GM18858 (cell line): ENCODE results near the gene CKM.
"Not testable (repeated sequence)": the region's sequence is repeated elsewhere in the genome, so short reads cannot be mapped to it uniquely, and the experiment has no call there.

Source experiments
- ATAC-seq: cut with Tn5 transposase; IDR thresholded peaks from one replicate; pipeline ENCODE4 v1.9.1; 2021; ENCODE audit not compliant: unreplicated experiment

CKM gene

DNA sequence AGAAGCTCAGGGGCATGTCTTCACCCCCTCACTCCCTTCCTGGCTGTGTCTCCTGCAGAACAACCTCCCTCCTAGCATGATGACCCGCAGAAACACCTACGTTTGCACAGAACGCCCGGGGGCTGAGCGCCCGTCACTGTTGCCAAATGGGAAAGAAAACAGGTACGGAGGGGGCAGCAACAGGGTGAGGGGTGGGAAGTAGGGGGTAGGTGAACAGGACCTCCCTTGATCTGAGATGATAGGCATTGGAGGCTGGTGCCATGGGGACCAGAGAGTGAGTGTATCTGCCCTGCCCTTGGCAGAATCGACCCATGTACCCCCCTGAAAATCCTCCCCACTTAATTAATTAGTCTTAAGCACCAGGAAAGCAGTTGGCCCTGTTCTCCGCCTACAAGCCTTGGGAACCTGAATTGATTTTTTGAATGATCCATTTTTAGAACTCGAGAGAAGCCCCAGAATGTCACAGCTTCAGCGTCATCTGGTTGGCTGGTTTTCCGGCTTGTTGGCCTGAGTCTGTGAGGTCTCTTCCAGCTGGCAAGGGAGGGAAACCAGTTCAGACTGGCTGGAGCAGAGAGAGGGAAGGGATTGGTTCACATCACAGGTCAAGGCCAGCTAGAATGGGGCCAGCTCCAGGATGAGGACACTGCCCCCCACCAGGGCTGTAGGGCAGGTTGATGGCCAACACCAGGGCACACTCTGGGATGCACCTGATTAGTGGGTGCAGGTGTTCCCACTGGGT lies 28.2 kb downstream of the CKM start:
- no peak for ATAC-seq

GRCh38 chr19:45293682-45294081 lies 29.0 kb downstream of the CKM start:
- ATAC-seq, result no peak

DNA sequence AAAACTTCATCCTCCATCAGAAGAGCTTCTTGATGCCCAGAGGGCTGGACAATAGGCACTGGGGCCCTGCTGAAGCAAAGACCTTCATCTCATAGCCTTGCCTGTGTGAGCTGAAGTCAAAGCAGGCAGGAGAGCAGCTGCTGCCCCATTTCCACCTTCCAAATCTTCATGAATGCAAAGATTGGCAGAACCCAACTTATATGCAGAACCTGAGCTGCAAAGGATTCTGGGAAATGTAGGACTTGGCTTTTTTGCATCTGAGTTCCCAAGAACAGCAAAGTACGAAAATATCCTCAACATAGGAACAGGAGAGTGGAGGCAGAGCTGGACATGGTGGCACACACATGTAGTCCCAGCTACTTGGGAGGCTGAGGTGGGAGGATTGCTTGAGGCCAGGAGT lies 30.8 kb downstream of the CKM start:
- no peak for ATAC-seq

- ATAC-seq, result no peak
Measured at GRCh38 chr19:45290381-45290931, 32.2 kb downstream of the CKM start.

GRCh38 chr19:45283443-45284033 lies 39.1 kb downstream of the CKM start:
- no peak for ATAC-seq

- ATAC-seq, result no peak
Measured at GRCh38 chr19:45280471-45280961, 42.2 kb downstream of the CKM start.

- ATAC-seq, result no peak
Measured at GRCh38 chr19:45279587-45280192, 43.0 kb downstream of the CKM start.

DNA sequence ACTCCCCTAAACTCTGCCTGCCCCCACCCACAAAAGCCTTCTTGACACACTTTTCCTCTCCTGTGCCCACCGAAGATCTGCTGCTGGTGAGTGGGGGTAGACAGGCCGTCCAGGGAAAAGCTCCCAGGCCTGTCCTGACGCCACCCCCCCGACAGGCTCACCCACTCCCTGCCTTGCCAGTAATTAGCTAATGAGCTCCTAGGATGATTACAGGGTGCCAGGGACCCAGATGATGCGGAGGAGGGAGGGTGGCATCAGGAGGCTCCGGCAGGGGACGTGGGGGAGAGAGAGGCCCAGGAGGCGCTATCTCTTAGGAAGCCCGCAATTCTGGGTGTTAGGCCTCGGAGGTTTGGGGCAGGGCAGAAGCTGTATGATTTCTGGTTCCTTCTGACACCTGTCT lies 44.6 kb downstream of the CKM start:
- ATAC-seq, result no peak

DNA sequence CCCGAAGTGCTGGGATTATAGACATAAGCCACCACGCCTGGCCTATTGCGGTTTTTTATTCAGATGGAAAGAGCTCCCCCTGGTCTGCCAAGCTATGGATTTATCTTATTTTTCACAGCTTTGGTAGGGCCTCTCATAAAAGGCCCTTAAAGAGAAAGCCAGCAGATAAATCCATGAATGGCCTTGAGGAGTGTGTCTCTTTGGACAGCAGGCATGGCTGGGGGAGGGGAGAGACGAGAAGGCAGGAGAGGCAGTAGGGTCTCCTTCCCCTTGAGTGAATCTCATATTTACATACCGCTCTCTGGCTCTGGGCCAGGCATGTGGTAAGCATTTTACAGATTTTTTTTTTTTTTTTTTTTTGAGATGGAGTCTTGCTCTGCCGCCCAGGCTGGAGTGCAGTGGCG lies 46.4 kb downstream of the CKM start:
- ATAC-seq, result no peak

DNA sequence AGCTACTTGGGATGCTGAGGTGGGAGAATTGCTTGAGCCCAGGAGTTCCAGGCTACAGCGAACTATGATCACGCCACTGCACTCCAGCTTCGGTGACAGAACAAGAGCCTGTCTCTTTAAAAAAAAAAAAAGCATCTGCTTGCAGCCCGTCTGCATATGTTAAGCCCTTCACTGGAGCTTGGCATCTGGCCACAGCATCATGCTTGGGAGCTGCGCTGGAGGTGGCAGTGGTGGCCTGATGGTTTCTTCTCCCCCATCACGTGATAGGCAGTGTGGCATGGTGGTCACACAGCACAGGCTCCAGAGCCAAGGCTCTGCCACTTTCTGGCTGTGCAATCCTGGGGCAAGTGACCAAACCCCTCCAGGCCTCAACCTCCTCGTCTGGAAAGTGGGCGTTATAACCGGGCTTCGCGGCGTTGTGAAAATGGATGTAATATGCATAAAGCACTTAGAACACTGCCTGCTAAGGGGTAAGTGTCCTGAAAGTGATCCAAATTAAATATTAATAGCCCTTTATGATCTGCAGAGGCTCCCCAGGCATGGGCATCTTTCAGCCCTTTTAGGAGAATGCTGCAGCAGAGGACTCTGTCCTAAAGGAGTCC lies 47.2 kb downstream of the CKM start:
- no peak for ATAC-seq

- ATAC-seq, result no peak
Measured at GRCh38 chr19:45273521-45273855, 49.2 kb downstream of the CKM start.

DNA sequence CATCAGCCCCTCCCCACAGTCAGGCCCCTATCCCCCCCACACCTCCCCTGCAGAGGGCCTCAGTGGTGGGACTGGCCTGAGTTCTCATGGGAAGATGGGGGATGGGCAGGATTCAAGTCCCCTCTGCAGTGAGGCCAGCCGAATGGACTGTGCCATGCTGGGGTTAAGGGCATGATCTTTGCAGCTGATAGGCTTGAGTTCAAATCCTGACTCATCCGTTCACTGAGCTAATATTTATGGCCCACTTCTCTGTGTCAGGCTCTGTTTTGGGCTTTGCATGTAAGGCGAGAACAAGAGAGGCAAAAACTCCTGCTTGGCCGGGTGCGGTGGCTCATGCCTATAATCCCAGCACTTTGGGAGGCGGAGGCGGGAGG lies 51.0 kb downstream of the CKM start:
- no peak for ATAC-seq

DNA sequence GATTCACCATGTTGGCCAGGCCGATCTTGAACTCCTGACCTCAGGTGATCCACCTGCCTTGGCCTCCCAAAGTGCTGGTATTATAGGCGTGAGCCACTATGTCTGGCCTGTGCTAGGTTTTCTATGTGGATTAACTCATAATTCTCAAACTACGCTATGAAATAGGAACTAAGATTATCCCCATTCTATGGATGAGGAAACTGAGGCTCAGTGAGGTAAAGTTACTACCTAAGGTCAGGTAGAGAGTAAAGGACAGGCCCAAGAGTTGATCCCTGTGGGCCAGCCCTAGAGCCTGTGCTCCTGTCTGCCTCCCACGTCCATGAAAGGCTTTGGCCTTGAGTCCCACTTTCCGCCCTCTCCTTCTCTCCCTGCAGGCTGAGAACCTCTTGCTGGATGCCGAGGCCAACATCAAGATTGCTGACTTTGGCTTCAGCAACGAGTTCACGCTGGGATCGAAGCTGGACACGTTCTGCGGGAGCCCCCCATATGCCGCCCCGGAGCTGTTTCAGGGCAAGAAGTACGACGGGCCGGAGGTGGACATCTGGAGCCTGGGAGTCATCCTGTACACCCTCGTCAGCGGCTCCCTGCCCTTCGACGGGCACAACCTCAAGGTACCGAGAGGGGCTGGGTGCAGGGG lies 51.5 kb downstream of the CKM start:
- no peak for ATAC-seq

- not testable (repeated sequence) for ATAC-seq
Measured at GRCh38 chr19:45269939-45270338, 52.7 kb downstream of the CKM start.

DNA sequence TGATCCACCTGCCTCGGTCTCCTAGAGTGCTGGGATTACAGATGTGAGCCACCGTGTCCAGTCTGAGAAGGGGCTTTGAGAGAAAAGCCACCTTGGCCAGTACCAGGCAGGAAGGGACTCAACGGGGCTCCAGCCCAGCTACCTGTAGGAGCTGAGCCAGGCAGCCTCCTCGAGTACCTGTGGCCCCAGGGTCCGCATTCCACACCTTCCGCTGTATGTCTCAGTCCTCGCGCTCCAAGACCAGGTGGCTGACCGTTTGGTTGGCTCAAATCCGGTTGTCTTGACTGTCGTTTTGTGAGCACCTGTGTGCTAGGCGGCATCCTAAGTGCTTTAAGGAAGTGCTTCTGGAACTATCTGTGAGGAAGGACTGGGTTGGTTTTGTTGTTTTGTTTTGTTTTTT lies 55.4 kb downstream of the CKM start:
- ATAC-seq, result no peak

- ATAC-seq, result no peak
Measured at GRCh38 chr19:45265375-45265774, 57.3 kb downstream of the CKM start.

GRCh38 chr19:45264781-45265317 lies 57.8 kb downstream of the CKM start:
- no peak for ATAC-seq

- no peak for ATAC-seq
Measured at GRCh38 chr19:45263013-45263412, 59.7 kb downstream of the CKM start.

DNA sequence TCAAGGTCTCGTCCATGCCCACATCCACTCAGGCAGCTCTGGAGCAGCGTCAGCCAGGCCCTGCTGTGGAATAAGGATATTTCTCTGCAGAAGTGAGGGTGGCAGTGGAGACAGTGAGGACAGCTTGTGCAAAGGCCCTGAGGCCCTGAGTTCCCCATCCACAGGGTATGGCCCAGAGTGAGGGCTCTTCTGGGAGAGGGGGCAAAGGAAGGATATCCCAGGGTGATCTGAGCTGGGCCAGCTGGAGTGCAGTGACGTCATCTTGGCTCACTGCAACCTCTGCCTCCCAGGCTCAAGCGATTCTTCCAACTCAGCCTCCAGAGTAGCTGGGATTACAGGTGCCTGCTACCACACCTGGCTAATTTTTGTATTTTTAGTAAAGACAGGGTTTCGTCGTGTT lies 60.1 kb downstream of the CKM start:
- no peak for ATAC-seq

DNA sequence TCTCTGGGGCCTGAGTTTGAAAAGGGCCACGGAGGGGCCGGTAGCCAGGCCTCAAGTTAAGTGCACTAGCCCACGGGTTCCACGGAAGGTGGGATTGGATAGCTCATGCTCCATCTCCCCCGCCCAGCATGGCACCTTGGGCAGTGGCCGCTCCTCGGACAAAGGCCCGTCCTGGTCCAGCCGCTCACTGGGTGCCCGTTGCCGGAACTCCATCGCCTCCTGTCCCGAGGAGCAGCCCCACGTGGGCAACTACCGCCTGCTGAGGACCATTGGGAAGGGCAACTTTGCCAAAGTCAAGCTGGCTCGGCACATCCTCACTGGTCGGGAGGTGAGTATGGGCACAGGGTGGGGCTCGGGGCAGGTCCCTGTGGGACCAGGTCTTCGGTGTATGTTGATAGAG lies 63.8 kb downstream of the CKM start:
- ATAC-seq, result no peak

GRCh38 chr19:45256836-45257235 lies 65.8 kb downstream of the CKM start:
- ATAC-seq, result no peak
